HepG2 (cell line): ENCODE results near the gene RPUSD2. TPM values are rescaled to one million over a fixed set of nuclear protein-coding genes. Genes with fewer than 3 reads are reported as not detected.

Experiments
- ATAC-seq: fragments of 200-7000 bp; cut with Tn5 transposase; 3 replicates; pipeline ENCODE4 v1.9.1; 2020; ENCODE audit warnings: mild to moderate bottlenecking, moderate library complexity
- BruUV-seq: library from RNA; stranded (reverse); fragments of 400-500 nt; replicated peaks from 2 replicates; lab custom pipeline; 2021; lab: Mats Ljungman, UMichigan
- CTCF ChIA-PET: fragments of 300-600 bp; formaldehyde crosslinking; extraction: SDS; loops from one replicate; lab custom pipeline; 2021; ENCODE audit warnings: low total read pairs, inconsistent platforms, low intra/inter-chr PET ratio; lab: Yijun Ruan, JAX
- POLR2A ChIA-PET: fragments of 350-600 bp; sonication (Branson Sonifier 250); formaldehyde crosslinking; loops from one replicate; lab custom pipeline; 2020; ENCODE audit warnings: antibody characterized with exemption, inconsistent platforms; lab: Yijun Ruan, JAX
- DNase-seq: peaks from one replicate; pipeline ENCODE4 v3.0.0-alpha.2; 2015; ENCODE audit warnings: low spot score
- FAIRE-seq: peaks from 3 replicates; lab custom pipeline; 2011; peaks lifted over from hg19 to GRCh38; lab: Jason Lieb, UNC
- H2AFZ ChIP-seq: one replicate; pipeline ENCODE4 v1.6.1; 2011; ENCODE audit warnings: low read length, inconsistent platforms
- H3K27ac ChIP-seq: fragments of 300-600 bp; 3 replicates; pipeline ENCODE4 v1.8.0; 2011; ENCODE audit warnings: mixed run types, mild to moderate bottlenecking, mixed read lengths, low read length, inconsistent platforms; ENCODE audit not compliant: insufficient read depth; ENCODE audit errors: extremely low read length
- H3K27me3 ChIP-seq, 2 experiments: fragments of 200-600 bp in 1 of 2; 2 replicates in 1 of 2; 3 replicates in 1 of 2; pipeline versions ENCODE4 v1.6.0 to v1.8.0; 2011; ENCODE audit warnings: low read length in 2 of 2, mild to moderate bottlenecking in 2 of 2, moderate library complexity in 2 of 2, inconsistent platforms in 1 of 2; ENCODE audit not compliant: insufficient read depth in 2 of 2, control insufficient read depth in 1 of 2
- H3K36me3 ChIP-seq, 2 experiments: fragments of 200-600 bp in 1 of 2; replicated peaks in 1 of 2; 2 replicates in 1 of 2; 3 replicates in 1 of 2; pipeline versions ENCODE4 v1.5.1 to v1.8.0; 2011; ENCODE audit warnings: low read length in 2 of 2, inconsistent platforms in 1 of 2; ENCODE audit not compliant: insufficient read depth in 2 of 2, control insufficient read depth in 1 of 2
- H3K4me1 ChIP-seq: 2 replicates; pipeline ENCODE4 v1.5.1; 2012; ENCODE audit warnings: low read length, inconsistent platforms; ENCODE audit not compliant: insufficient read depth
- H3K4me2 ChIP-seq: 2 replicates; pipeline ENCODE4 v1.6.0; 2011; ENCODE audit warnings: low read depth, low read length, inconsistent platforms
- H3K4me3 ChIP-seq, 3 experiments: fragments of 200-600 bp in 1 of 3; sonication (generic), shearing (Covaris generic) in 1 of 3; replicated peaks in 1 of 3; 2 replicates each; pipeline ENCODE4 v1.5.1; 2011 to 2016; ENCODE audit warnings: low read length in 3 of 3, inconsistent platforms in 2 of 3, low read depth in 2 of 3, mild to moderate bottlenecking in 2 of 3, control low read depth in 1 of 3, mixed read lengths in 1 of 3; ENCODE audit not compliant: insufficient read depth in 1 of 3
- H3K79me2 ChIP-seq: one replicate; pipeline ENCODE4 v1.6.1; 2011; ENCODE audit warnings: low read length, inconsistent platforms; ENCODE audit not compliant: insufficient read depth
- H3K9ac ChIP-seq: 2 replicates; pipeline ENCODE4 v1.6.0; 2011; ENCODE audit warnings: mild to moderate bottlenecking, low read depth, low read length, inconsistent platforms; ENCODE audit not compliant: insufficient read depth
- H3K9me3 ChIP-seq: 2 replicates; pipeline ENCODE4 v1.5.1; 2012; ENCODE audit warnings: mild to moderate bottlenecking, low read length
- H4K20me1 ChIP-seq: 2 replicates; pipeline ENCODE4 v1.6.0; 2011; ENCODE audit warnings: inconsistent platforms, mild to moderate bottlenecking, low read length, moderate library complexity; ENCODE audit not compliant: insufficient read depth
- CC2D1A ChIP-seq: sonication (generic); formaldehyde crosslinking; IDR thresholded peaks from 2 replicates; pipeline ENCODE4 v1.8.1; 2023; ENCODE audit warnings: mild to moderate bottlenecking, missing genetic modification reagents
- E2F1 ChIP-seq: sonication (generic); formaldehyde crosslinking; IDR thresholded peaks from 2 replicates; pipeline ENCODE4 v1.5.0; 2020; ENCODE audit warnings: missing genetic modification reagents
- HDAC2 ChIP-seq: sonication (generic); formaldehyde crosslinking; IDR thresholded peaks from 2 replicates; pipeline ENCODE4 v1.4.0; 2020; ENCODE audit warnings: missing genetic modification reagents
- PAWR ChIP-seq: sonication (generic); formaldehyde crosslinking; IDR thresholded peaks from 2 replicates; pipeline ENCODE4 v1.4.0; 2020; ENCODE audit warnings: missing genetic modification reagents, mild to moderate bottlenecking, borderline replicate concordance
- RARG ChIP-seq: sonication (generic); formaldehyde crosslinking; IDR thresholded peaks from 2 replicates; pipeline ENCODE4 v1.4.0; 2020; ENCODE audit warnings: low read depth, mild to moderate bottlenecking, missing genetic modification reagents
- RBM39 ChIP-seq: fragments of 200-400 bp; formaldehyde crosslinking; IDR thresholded peaks from one replicate; pipeline ENCODE4 v1.6.1; 2018; ENCODE audit warnings: antibody characterized with exemption, mild to moderate bottlenecking, low read depth, low read length; ENCODE audit not compliant: poor library complexity, severe bottlenecking
- RFX5 ChIP-seq: IDR thresholded peaks from 2 replicates; pipeline ENCODE4 v1.6.1; 2011; ENCODE audit warnings: low read depth, low read length, improper control_type of control experiment
- RNF2 ChIP-seq: fragments of 450-650 bp; conservative IDR thresholded peaks from 2 replicates; pipeline ENCODE4 v1.6.1; 2016; ENCODE audit warnings: low read depth
- SMARCC2 ChIP-seq: fragments of 450-650 bp; IDR thresholded peaks from 2 replicates; pipeline ENCODE4 v1.6.1; 2017; ENCODE audit warnings: antibody characterized with exemption, mild to moderate bottlenecking
- SP4 ChIP-seq: sonication (generic); formaldehyde crosslinking; IDR thresholded peaks from 2 replicates; pipeline ENCODE4 v1.8.1; 2023; ENCODE audit warnings: mild to moderate bottlenecking, missing genetic modification reagents
- STAT5B ChIP-seq: sonication (generic); formaldehyde crosslinking; IDR thresholded peaks from 2 replicates; pipeline ENCODE4 v1.4.0; 2020; ENCODE audit warnings: missing genetic modification reagents
- ZC3H13 ChIP-seq: sonication (generic); formaldehyde crosslinking; IDR thresholded peaks from 2 replicates; pipeline ENCODE4 v1.8.1; 2023; ENCODE audit warnings: mild to moderate bottlenecking, missing genetic modification reagents, moderate library complexity
- ZNF317 ChIP-seq: sonication (generic); formaldehyde crosslinking; IDR thresholded peaks from 2 replicates; pipeline ENCODE4 v1.5.0; 2020; ENCODE audit warnings: mild to moderate bottlenecking, missing genetic modification reagents
- ZNF382 ChIP-seq: sonication (generic); formaldehyde crosslinking; IDR thresholded peaks from 2 replicates; pipeline ENCODE4 v1.5.0; 2020; ENCODE audit warnings: missing genetic modification reagents, mild to moderate bottlenecking, borderline replicate concordance
- ZNF549 ChIP-seq: sonication (generic); formaldehyde crosslinking; IDR thresholded peaks from 2 replicates; pipeline ENCODE4 v1.5.0; 2020; ENCODE audit warnings: missing genetic modification reagents
- ZNF552 ChIP-seq: sonication (generic); formaldehyde crosslinking; IDR thresholded peaks from 2 replicates; pipeline ENCODE4 v1.9.0; 2022; ENCODE audit warnings: missing genetic modification reagents, mild to moderate bottlenecking, borderline replicate concordance
- ZNF607 ChIP-seq: sonication (generic); formaldehyde crosslinking; IDR thresholded peaks from 2 replicates; pipeline ENCODE4 v1.5.1; 2020; ENCODE audit warnings: missing genetic modification reagents, mild to moderate bottlenecking, borderline replicate concordance
- ZNF776 ChIP-seq: sonication (generic); formaldehyde crosslinking; IDR thresholded peaks from 2 replicates; pipeline ENCODE4 v1.4.0; 2020; ENCODE audit warnings: mild to moderate bottlenecking, missing genetic modification reagents
- WGBS: methylation state at CpG from one replicate; pipeline ENCODE4 v1.1.6; 2017; ENCODE audit warnings: low lambda C conversion rate; 5-methylcytosine and 5-hydroxymethylcytosine counted together
- in situ Hi-C: cut with HindIII; loops from 2 replicates; pipeline ENCODE4 v1.10.0; 2017; ENCODE audit warnings: low pct_unique_long_range_greater_than_20kb; ENCODE audit not compliant: extremely low pct_ligation_motif_present
- intact Hi-C: fragments of 100-400 bp; cut with micrococcal nuclease; formaldehyde crosslinking; loops from one replicate; pipeline ENCODE4 v1.10.0; 2022; ENCODE audit not compliant: unreplicated experiment
- polyA plus RNA-seq, 8 experiments: library from polyadenylated mRNA; depleted of rRNA in 3 of 8; stranded (reverse) in 7 of 8; unstranded in 1 of 8; fragments of >200 nt; fragmentation: Illumina TruSeq in 4 of 8; extraction: Trizol in 4 of 8; gene quantifications; 2 replicates each; pipeline versions ENCODE4 v1.2.1 to v1.2.3, GENCODE V29; 2011 to 2016; ENCODE audit warnings: low read depth in 4 of 8, missing spikeins in 1 of 8, mixed read lengths in 1 of 8; ENCODE audit not compliant: insufficient read depth in 1 of 8
- total RNA-seq, 5 experiments: library from RNA; depleted of rRNA; stranded (reverse); fragments of >200 nt; fragmentation: Illumina TruSeq; extraction: Trizol; gene quantifications; 2 replicates each; pipeline ENCODE4 v1.2.3, GENCODE V29; 2016; ENCODE audit warnings: low read depth in 1 of 5
- TF ChIP-seq, protein P1 (sequence below): sonication (generic); formaldehyde crosslinking; conservative IDR thresholded peaks from 2 replicates; pipeline ENCODE4 v1.8.0; 2022; ENCODE audit warnings: low read depth, missing genetic modification reagents

RPUSD2 gene
- total and polyA plus RNA-seq, 2 of the 13 experiments (the other 11 are each of a cell fraction or from before 2014, with no cell fraction given) = 8.6 to 14.5 TPM

DNA sequence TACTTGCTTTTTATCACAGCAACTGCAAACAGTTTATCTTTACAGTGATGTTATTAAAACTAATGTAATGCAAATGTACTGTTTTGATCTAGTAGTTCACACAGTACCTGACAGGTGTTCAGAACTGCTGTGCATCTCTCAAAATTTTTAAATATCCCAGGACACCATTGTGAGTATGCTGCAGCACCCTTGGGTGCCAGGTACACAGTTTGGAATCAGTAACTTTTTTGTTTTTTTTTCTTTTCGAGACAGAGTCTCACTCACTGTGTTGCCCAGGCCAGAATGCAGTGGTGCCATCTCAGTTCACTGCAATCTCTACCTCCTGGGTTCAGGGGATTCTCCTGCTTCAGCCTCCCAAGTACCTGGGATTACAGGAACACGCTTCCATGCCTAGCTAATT, 27.9 kb downstream of the RPUSD2 start:
- H2AFZ ChIP-seq = no peak overlapping the region
- H3K79me2 ChIP-seq = peaks cover 64% of the 10 kb centered on the region
- H3K4me3 ChIP-seq = no peak overlapping the region
- no peak overlapping the region for H3K4me2 ChIP-seq
- peaks cover 29% of the 10 kb centered on the region for H3K4me1 ChIP-seq
- no peak overlapping the region for H3K27ac ChIP-seq
- no TSS peak for BruUV-seq
- no peaks in the 10 kb centered on the region for H4K20me1 ChIP-seq
- ChIA-PET CTCF (interaction anchor here (0.5 kb wide), 1 partner anchor 57 kb away, joined by 3 read pairs; no protein-coding TSS in a partner anchor), POLR2A (no interaction called here)
- no peaks in the 10 kb centered on the region; a peak in 1 of 5 replicates for H3K27me3 ChIP-seq
- DNase-seq (no peak), FAIRE-seq (no peak), ATAC-seq (no peak)
- TF ChIP-seq ZNF607 (CRISPR knock-in tag) (no peak), ZNF549 (CRISPR knock-in tag) (no peak), RNF2 (no peak), RFX5 (no peak), ZNF552 (CRISPR knock-in tag) (no peak), SP4 (CRISPR knock-in tag) (no peak), ZNF317 (CRISPR knock-in tag) (no peak), PAWR (CRISPR knock-in tag) (no peak), ZNF382 (CRISPR knock-in tag) (no peak), RARG (no peak), STAT5B (no peak), ZC3H13 (CRISPR knock-in tag) (no peak), CC2D1A (no peak), E2F1 (CRISPR knock-in tag) (no peak), RBM39 (no peak), SMARCC2 (no peak), HDAC2 (CRISPR knock-in tag) (no peak), ZNF776 (no peak)
- TF ChIP-seq, protein P1, sequence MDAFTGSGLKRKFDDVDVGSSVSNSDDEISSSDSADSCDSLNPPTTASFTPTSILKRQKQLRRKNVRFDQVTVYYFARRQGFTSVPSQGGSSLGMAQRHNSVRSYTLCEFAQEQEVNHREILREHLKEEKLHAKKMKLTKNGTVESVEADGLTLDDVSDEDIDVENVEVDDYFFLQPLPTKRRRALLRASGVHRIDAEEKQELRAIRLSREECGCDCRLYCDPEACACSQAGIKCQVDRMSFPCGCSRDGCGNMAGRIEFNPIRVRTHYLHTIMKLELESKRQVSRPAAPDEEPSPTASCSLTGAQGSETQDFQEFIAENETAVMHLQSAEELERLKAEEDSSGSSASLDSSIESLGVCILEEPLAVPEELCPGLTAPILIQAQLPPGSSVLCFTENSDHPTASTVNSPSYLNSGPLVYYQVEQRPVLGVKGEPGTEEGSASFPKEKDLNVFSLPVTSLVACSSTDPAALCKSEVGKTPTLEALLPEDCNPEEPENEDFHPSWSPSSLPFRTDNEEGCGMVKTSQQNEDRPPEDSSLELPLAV (CRISPR knock-in tag) = no peak
- in situ Hi-C loops (no loop called here), intact Hi-C loops (loop anchor here (10.0 kb wide), 2 partner anchors 98 to 158 kb away; partner anchors contain the start of genes RAD51 and RMDN3)
- H3K9ac ChIP-seq = no peak overlapping the region
- WGBS = 98% methylated on average over 2 of the region's 2 CpGs
- no peaks in the 10 kb centered on the region for H3K9me3 ChIP-seq
- H3K36me3 ChIP-seq = no peaks in the 10 kb centered on the region
